Measurements from ENCODE around the gene GAS2L1.

The GAS2L1 gene

GRCh38 chr22:29275819-29276565 is 30.5 kb upstream of the GAS2L1 start:
- no peak for DNase-seq (ENCODE audit: low read depth)

GRCh38 chr22:29277927-29278326 is 28.5 kb upstream of the GAS2L1 start:
- DNase-seq (ENCODE audit: low read depth) = no peak

GRCh38 chr22:29284196-29284595 is 22.3 kb upstream of the GAS2L1 start:
- DNase-seq (ENCODE audit: low read depth) = no peak

DNA sequence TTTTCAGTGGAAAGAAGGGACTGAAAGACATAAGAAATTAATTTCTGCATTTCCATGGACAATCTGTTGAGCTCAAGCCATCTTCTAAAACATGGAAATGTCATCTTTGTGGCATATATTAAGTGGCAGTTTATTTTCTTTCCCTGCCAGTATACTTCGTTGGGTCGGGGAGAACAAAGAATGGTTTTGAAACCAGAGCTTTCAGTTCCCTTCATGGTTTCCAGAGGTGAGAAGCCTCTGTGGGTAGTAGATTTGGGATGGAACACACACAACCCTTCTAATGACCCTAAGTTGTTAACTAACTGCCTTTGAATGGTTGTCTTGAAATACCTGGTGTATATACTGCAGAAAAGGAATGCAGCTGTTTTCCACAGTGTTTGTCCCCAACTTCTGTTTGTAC is 17.6 kb upstream of the GAS2L1 start:
- no peak for DNase-seq (ENCODE audit: low read depth)

DNA sequence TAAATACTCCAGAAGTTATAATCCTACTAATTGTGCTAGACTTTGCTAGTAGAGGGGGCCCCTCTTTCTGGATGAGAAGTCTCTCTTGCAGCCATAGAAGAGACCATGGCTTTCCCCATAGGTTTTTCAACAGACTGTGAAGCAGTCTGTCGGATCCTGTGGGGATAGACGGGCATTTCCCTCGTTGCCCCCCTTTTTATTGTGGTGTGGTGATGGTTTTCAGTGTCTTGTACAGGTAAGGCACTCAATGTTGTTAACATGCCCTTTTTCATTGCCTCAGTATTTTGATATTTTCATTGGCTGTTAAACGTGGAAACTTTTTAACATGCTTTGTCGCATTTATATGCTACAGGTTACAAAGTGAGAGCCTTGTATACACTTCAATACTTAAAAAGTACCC is 16.4 kb upstream of the GAS2L1 start:
- DNase-seq (ENCODE audit: low read depth) = no peak

GRCh38 chr22:29291215-29291614 is 15.2 kb upstream of the GAS2L1 start:
- DNase-seq (ENCODE audit: low read depth) = no peak

GRCh38 chr22:29292379-29292778 is 14.1 kb upstream of the GAS2L1 start:
- DNase-seq (ENCODE audit: low read depth) = no peak

DNA sequence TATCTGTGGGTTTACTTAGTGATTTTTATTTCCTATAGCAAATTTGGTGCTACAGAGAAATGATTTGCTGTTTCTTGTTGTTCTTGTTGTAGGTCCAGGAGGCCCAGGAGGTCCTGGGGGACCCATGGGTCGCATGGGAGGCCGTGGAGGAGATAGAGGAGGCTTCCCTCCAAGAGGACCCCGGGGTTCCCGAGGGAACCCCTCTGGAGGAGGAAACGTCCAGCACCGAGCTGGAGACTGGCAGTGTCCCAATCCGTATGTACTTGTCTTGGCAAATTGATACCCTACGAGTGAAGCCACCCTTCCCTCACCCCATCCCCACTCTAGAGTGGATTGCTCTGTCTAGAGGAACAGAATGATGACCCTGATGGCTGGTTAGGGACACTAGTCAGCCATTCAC is 7.8 kb upstream of the GAS2L1 start:
- DNase-seq (ENCODE audit: low read depth) = no peak

GRCh38 chr22:29299136-29299900 is 7.1 kb upstream of the GAS2L1 start:
- no peak for DNase-seq (ENCODE audit: low read depth)

DNA sequence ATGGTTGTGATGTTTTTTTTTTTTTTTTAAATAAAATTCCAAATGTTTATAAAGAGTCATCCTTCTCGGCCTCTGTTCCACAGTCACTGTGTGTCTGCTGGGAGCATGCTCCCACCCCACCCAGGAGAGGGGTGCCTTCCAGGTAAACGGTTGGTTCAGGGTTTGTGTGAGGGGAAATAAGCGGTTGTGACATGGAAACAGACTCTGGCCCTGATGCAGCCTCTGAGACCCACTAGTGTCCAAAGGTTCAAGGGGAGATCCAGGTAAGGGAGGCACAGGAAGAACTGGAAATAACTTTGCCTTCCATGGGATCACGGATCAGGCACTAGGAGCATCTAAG is 6.0 kb upstream of the GAS2L1 start:
- no peak for DNase-seq (ENCODE audit: low read depth)

GRCh38 chr22:29300807-29301601 is 5.4 kb upstream of the GAS2L1 start:
- no peak for DNase-seq (ENCODE audit: low read depth)

DNA sequence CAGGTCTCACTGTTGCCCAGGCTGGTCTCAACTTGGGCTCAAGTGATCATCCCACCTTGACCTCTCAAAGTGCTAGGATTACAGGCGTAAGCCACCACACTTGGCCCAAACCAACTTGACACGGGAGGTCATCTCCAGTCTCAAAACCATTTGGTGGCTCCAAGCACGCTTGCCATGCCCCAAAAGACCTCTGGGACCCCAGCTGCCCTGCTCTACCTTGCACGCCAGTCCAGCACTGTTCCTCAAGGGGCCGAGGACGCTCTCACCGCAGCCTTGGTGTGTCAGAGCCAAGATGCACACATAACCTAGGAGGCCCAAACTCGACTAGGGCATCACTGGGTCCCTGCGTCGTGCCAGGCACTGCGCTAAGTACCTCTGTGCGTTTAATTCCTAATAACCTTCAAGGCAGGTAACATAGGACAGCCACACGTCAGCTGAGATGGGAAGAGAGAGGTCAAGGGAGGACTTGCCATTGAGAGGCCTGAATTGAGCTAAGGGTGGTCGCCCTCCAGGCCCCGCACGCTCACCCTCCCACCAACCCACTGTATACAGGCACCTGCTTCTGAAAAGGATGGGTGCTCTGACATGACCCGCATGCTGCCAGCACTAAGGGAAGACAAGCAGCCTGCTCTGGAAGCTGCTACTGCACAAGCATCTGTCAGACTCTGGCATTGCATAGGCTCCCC is 4.6 kb upstream of the GAS2L1 start:
- no peak for DNase-seq (ENCODE audit: low read depth)

DNA sequence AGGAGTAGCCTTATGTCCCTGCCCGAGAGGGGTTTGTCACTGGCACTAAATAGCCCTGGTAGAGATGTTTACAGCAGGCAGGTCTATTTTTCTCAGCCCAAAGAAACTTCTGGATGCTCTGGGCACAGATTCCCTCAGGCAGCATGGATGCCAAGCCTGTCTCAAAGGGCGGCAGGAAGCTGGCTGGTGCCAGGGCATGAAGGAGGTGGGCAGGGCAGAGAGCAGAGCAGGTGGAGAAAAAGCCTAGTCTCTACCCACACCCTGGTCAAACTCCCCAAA is 4.1 kb upstream of the GAS2L1 start:
- no peak for DNase-seq (ENCODE audit: low read depth)

DNA sequence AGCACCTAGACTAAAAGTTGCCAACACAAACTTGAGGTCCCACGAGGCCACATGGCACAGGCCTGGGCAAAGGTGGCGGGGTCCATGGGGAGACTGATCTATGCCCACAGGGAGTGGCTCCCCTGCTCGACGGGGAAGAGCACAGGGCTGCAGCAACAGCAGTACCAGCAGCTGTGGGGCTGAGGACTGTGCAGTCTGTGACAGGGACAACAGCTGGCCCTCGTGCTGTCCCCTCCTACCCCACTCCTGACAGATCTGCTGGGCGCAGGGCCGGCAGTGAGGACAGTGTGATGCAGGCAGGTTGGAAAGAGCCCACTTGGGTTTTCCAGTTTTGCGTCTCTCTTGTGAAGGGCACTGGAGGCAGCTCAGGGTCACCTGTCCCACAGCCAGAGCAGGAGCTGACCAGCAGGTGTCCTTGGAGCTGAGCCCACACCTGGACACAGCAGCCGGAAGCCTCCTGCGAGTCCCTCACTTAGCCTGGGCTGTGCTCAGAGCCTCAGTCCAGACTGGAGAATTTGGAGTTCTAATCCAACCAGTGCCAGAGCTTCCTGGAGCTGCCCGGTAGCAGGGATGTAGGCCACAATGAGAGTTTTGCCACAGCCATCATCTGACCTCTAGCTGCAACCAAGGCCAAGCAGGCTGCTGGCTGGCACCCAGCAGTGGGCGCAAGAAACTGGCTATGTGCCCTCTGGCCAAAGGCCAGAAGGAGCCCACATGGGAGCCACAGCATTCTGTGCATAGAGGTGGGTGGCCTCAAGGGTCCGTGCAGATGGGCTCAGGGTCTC is 3.6 kb upstream of the GAS2L1 start:
- no peak for DNase-seq (ENCODE audit: low read depth)

- no peak for DNase-seq (ENCODE audit: low read depth)
Measured at GRCh38 chr22:29305836-29306174, 645 bp upstream of the GAS2L1 start.

- no peak for DNase-seq (ENCODE audit: low read depth)
Measured at GRCh38 chr22:29306835-29307595, 565 bp downstream of the GAS2L1 start.

GRCh38 chr22:29307596-29308147 is 1.2 kb downstream of the GAS2L1 start:
- DNase-seq (ENCODE audit: low read depth) = no peak

- DNase-seq (ENCODE audit: low read depth) = no peak
Measured at GRCh38 chr22:29308148-29308790, 1.8 kb downstream of the GAS2L1 start.

- DNase-seq (ENCODE audit: low read depth) = no peak
Measured at GRCh38 chr22:29308791-29309262, 2.4 kb downstream of the GAS2L1 start.

Data from stimulated activated CD8-positive, alpha-beta memory T cell treated with anti-CD3 and anti-CD28 coated beads, Interleukin-15, amount 100 ng/mL, for 1 hour (primary cell).